Hematopoietic multipotent progenitor cell (in vitro differentiated cells): ENCODE results near the gene KAZN. TPM values are rescaled to one million over a fixed set of nuclear protein-coding genes. Genes with fewer than 3 reads are reported as not detected.

Source experiments
- DNase-seq, 3 donors: peaks; one replicate each; pipeline ENCODE4 v3.0.0-alpha.2; 2011 to 2015; ENCODE audit warnings: low read depth in 2 of 3, low spot score in 2 of 3
- total RNA-seq: library from RNA; depleted of rRNA; stranded (reverse); fragments of >200 nt; gene quantifications from one replicate; pipeline ENCODE4 v1.2.3, GENCODE V29; 2012

The KAZN gene
- total RNA-seq, 1 donor, result 0.54 TPM

GRCh38 chr1:14897547-14897946 lies 299.1 kb downstream of the KAZN start:
- DNase-seq, result no peak

- no peak for DNase-seq
These were observed 299.6 kb downstream of the KAZN start for GRCh38 chr1:14897997-14898645.

- no peak for DNase-seq
These were observed 301.2 kb downstream of the KAZN start for GRCh38 chr1:14899686-14900085.

- no peak for DNase-seq
These were observed 303.0 kb downstream of the KAZN start for GRCh38 chr1:14901371-14901954.

DNA sequence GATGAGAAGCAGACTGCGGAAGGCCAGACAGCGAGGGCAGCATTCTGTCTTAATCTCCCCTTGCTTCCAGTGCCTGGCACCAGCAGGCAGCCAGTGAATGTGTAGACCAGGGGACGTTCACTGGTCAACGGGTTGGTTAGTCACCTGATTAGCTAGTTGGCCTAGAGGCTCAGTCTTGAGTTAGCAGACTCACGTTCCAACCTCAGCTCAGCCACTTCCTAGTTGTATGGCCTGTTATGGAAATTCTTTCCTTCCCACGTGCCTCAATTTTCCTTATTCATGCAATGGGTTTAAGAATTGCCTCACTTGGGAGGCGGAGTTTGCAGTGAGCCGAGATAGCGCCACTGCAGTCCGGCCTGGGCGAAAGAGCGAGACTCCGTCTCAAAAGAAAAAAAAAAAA lies 305.4 kb downstream of the KAZN start:
- DNase-seq, result no peak

DNA sequence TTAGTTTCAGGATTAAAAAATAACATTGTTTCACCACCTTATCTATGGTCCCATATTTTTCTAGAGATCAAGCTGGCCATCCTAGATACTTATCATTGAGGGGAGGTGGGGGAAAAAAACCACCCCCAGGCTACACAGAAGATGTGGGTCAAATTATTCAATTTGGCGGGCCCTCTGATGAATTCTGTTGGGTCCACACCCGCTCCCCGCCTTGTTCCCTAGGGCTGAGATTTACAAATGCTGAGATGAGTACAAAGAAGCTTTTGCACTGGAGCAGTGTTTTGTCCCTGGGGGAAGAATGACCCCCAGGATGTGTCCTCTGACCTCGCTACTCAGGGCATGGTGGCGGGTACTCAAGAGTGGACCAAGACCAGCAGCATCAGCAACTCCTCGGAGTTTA lies 308.2 kb downstream of the KAZN start:
- no peak for DNase-seq

- no peak for DNase-seq
These were observed 308.9 kb downstream of the KAZN start for GRCh38 chr1:14907416-14907815.

- DNase-seq, result no peak
These were observed 310.8 kb downstream of the KAZN start for GRCh38 chr1:14909273-14909672.

- no peak for DNase-seq
These were observed 311.5 kb downstream of the KAZN start for GRCh38 chr1:14909920-14910460.

- DNase-seq, result no peak
These were observed 312.7 kb downstream of the KAZN start for GRCh38 chr1:14910984-14911721.

DNA sequence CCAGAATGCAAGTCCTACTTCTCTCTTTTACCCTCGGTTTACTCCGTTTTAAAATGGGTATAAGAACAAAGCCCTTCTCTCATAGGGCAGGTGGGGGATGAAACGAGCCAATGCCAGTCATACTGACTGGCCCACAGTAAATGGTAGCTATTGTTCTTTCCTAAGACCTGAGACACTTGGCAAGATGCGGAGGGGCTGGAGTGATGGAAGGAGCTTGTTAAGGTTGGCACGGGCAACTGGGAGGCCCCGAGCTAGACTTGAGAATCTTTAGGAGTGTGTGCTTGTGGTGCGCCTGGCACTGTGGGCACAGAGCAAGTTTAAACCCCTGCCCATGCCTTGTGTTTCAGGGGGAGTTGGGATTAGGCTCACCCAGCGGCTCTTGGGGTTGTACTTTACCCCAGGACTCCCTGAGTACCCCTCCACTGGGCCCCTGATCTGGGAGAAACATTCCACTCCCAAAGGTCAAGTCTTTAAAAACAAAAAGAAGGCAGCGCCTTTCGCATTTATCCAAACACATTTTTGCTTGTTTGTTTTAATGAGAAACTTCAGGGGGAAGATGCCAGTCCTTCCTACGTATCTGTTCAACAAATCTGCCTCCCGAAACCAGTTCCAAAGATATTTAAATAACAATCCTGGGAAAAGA lies 314.5 kb downstream of the KAZN start:
- DNase-seq, result no peak

- no peak for DNase-seq
These were observed 315.1 kb downstream of the KAZN start for GRCh38 chr1:14913482-14914177.

- DNase-seq, result no peak
These were observed 316.0 kb downstream of the KAZN start for GRCh38 chr1:14914351-14914988.

- DNase-seq, result peak in 2 of 3 donors; percentile 58 to 78
These were observed 317.0 kb downstream of the KAZN start for GRCh38 chr1:14915356-14916054.

DNA sequence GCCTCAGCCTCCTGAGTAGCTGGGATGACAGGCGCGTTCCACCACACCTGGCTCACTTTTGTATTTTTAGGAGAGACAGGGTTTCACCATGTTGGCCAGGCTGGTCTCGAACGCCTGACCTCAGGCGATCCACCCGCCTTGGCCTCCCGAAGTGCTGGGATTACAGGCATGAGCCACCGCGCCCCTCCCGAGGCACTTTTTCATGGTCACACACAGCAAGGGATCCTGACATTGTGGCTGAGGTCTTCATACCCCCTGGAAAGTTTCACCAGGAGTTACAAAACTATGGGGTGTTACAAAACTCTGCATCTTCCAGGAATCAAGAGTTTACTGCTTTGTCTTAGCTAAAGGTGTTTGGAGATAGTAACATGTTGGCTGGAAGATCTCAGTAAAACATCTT lies 320.8 kb downstream of the KAZN start:
- no peak for DNase-seq

- DNase-seq, result no peak
These were observed 321.3 kb downstream of the KAZN start for GRCh38 chr1:14919751-14920150.

DNA sequence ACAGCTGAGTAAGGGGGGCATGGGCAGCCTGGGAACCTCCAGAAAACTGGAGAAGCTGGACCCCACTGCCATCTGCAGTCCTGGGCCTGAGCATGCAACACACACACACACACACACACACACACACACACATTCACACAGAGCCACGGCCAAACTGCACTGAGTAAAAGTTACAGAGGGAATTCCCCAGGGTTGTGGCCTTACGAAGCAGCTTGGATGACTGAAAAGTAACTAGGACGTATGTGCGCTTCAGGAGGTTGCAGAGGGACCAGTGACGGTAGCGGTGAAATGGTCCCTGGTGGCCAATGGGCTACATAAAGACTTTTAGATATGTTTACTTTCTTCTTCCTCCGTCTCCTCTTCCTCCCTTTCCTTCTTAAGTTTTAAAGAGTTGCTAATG lies 322.6 kb downstream of the KAZN start:
- DNase-seq, result peak in 1 of 3 donors; percentile 25

- DNase-seq, result no peak
These were observed 324.6 kb downstream of the KAZN start for GRCh38 chr1:14922942-14923726.
